ENCODE measurements around the gene ELP2.
A peak's percentile ranks its signal among the peaks of the same experiment; 100 is the strongest.
"Not testable (repeated sequence)": the region's sequence is repeated elsewhere in the genome, so short reads cannot be mapped to it uniquely, and the experiment has no call there.

ELP2 gene

GRCh38 chr18:36160959-36161371 is 31.3 kb downstream of the ELP2 start:
- DNase-seq = no peak

DNA sequence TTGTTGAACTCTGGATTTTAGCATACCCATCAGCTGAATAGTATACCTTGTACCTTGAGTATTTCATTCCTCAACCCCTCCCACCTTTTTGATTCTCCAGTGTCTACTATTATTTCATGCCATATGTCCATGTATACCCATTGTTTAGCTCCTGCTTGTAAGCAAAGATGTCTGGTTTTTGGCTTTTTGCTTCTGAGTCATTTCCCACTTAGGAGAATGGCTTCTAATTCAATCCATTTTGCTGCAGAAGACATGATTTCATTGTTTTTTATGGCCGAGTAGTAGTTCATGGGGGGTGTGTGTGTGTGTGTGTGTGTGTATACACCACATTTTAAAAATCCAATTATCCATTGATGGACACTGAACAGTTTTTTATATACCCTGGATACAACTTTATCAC is 33.3 kb downstream of the ELP2 start:
- DNase-seq = no peak

GRCh38 chr18:36167692-36168218 is 38.1 kb downstream of the ELP2 start:
- DNase-seq = no peak

DNA sequence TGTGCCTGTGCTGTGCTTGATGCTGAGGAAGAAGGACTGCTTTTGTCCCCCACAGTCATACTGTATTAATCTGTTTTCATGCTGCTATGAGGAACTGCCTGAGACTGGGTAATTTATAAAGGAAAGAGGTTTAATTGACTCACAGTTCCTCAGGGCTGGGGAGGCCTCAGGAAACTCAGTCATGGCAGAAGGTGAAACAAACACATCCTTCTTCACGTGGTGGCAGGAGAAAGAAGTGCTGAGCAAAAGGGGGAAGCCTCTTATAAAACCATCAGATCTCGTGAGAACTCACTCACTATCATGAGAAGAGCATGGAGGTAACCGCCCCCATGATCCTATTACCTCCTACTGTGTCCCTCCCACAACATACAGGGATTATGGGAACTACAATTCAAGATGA is 38.6 kb downstream of the ELP2 start:
- not testable (repeated sequence) for DNase-seq

DNA sequence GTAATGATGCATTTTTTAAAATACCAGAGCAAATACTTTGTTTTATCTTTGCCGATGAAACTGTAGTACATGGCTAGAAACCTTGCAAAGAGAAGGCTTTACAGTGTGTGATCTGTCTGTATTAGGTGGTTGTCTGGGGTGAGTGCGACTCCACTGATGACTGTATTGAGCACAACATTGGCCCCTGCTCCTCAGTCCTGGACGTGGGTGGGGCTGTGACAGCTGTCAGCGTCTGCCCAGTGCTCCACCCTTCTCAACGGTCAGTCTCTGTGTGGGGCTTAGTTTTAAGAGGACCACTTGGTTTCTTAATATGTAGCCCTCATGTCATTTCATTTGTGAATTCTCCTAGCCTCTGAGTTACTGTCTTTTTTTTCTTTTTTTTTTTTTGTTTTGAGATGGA is 40.2 kb downstream of the ELP2 start:
- no peak for DNase-seq

DNA sequence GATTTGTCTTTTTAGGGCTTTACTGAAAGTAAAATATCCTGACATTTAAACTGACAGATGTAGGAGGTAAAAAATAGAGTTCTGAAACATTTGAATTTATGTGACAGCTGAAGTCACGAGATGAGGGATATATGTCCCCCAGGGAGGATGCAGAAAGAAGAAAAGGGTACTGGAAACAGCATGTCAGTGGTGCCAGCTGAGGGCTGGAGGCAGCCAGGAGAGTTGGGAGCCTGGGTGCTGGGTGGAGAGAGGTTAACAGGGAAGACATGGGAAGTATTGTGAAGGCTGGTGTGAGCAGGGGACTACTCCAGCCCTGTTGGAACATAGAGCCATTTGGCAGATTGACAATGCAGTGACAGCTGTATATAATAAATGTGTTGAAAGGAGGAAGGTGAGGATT is 45.8 kb downstream of the ELP2 start:
- DNase-seq = no peak

DNA sequence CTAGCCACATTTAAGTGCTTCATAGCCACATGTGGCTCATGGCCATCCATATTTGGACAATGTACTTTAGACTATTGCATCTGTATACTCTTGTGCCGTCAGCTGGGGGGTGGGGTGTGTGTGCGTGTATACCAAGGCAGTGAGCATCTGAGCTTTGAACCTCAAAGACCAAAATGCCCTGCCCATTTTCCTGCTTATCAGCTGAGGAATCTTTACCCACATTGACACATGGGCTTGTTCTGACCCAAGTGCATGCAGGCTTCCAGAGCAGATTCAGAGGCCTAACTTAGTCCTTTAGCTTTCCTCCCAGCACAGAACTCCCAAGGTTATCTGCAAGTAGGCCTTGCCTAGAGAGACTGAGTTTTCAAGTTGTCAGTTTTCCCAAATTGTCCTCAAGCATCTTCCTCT is 46.5 kb downstream of the ELP2 start:
- no peak for DNase-seq

DNA sequence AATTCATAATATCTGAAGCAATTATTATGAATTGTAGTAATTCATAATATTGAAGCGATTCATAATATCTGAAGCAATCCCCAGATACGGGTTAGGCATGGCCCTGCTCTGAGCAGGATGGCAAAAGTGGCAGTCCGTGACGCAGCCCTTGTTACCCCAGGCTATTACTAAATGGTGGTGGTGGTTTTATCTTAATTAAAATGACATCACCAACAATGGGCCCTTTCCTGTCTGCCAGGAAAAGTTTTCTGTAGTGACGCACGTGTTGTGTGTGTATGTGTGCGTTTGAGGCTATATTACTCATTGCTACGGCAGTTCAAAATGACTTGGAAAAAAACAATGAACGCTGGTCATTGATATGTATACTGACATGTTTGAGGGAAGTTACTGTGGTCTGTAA is 47.0 kb downstream of the ELP2 start:
- no peak for DNase-seq

- no peak for DNase-seq
These were observed 48.2 kb downstream of the ELP2 start for GRCh38 chr18:36177913-36178312.

DNA sequence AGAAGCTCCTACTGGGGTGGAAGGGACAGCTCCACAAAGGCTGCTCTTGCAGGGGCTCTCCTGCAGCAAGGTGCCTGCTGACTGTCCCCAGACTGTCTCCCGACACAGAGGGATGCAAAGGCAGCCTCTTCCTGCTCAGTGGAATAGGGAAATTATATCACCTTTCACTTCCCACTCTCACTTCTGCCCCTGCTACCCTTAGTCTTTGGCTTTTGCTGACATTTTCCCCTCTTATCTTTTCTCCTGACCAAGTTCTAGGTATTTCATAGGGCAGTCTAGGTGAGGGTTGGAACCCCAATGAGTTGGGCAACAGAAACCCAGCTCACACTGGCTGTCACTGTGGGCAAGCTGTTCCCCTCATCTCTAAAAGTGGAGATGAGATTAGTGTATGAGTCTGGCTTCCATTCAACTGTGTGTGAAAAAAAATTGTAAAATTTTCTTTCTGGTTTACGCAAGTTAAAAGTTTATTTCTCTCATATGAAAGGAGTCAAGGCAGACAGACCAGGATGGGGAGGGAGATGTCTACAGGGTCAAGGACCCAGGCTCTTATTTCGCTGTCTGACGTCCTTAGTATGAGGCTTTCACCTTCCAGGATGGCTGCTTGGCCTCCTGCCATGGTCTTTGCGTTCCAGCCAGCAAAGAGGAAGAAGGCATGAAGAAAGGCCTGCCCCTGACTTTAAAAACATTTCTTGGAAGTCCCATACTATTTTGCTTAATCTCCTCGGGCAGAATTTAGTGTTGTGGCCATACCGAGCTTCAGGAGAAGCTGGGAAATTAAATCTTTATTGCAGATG is 50.1 kb downstream of the ELP2 start:
- DNase-seq = no peak

- DNase-seq = no peak
These were observed 51.7 kb downstream of the ELP2 start for GRCh38 chr18:36181441-36181840.

DNA sequence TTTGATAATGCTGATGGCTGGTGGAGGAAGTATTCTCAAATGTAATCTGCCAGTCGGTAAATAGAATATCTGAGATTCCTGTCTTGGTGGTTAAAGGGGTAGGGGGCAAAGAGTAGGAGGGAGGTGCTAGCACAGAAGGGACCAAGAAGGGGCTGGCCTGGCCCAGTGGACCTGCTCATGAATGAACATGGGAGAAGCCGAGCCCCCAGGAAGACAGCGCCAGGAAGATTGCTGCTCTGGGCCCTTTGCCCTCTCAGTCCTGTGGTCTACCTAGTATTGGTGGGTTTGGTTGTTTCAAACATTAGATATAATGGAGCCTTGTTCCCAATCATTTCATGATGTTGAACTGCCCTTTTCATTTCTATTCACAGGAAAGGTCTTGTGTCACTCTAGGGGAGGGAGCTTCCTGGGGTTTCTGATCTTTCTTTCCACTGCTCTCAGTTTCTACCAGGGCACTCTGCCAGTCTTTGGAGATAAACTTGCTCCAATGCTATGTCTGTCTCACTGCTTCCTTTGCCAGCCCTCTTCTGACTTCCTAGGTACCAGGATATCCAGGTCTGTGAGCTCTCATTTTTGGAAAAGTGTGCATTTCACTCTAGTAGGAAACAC is 52.3 kb downstream of the ELP2 start:
- no peak for DNase-seq

GRCh38 chr18:36183033-36183432 is 53.3 kb downstream of the ELP2 start:
- no peak for DNase-seq

DNA sequence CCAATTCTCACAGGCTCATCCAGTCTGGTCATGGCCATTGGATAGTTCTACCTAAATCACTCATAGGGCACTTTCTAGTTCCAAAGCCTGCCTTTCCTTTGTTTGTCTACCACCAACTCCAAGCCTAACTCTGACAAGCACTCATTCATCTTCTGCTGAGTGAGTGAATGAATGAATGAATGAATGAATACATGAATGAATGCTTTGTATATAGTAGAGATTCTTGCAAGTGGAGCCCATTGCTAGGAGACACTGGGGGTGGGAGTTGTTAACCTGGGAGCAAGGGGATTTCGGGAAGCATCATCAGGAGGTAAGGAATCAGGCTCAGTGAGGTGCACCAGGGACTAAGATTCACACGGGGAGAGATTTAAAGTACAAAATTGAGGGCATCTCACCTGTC is 54.3 kb downstream of the ELP2 start:
- DNase-seq = no peak

- no peak for DNase-seq
These were observed 55.5 kb downstream of the ELP2 start for GRCh38 chr18:36185157-36185556.

DNA sequence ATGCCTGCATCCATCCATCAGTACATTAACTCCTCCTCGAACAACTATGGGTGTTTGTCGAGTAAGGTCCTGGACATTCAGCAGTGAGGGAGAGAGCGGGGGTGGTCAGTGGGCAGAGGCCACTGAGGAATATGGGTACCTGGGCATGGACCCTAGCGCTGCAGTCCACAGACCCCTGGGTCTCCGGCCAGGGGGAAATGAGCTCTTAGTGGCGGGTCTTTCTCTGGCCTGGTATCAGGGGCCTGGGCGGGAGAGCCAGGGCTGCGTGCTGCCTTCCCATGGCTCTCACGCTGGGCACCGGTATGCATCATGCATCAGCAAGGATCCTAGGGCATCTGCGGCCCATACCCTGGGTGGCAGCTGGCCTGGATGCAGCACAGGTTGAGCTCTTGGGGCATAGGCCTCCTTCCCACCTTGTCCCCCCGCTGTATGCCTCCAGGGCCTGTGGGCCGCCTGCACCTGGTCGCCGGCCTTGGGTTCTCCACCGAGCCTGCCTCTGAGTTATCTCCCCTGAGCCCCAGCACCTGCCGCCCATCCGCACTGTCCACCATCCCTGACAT is 56.3 kb downstream of the ELP2 start:
- DNase-seq = no peak

DNA sequence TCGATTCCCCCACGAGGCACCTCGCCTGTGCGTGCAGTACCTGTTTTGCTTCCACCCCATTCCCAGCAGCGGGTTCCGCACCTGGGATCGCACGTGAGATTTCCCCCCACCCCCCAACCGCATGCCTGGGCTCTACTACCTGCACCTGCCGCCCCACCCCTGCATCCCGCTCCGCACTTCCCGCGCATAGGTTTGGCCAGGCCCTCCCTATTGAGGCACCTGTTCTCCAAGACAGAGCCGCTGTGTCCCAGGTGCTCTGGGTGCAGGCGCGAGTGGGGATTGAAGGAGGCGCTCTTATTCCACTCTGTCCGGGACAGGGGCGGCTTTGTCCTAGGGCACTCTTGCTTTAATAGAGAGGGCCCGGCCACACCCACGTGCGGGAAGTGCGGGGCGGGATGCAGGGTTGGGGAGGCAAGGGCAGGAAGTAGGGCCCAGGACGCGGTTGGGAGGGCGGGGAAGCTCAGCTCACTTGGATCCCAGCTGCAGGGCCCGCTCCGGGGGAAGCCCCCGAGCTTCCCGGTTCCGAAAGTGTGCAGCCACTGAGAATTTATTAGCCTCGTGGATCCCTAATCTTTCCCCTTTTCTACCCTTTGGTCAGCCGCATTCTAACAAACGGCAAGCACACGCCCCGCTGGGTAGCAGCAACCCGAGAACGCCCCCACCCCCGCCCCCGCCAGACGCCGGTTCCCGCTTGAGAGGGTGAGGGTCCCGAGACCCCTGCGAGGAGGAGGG is 56.9 kb downstream of the ELP2 start:
- no peak for DNase-seq

DNA sequence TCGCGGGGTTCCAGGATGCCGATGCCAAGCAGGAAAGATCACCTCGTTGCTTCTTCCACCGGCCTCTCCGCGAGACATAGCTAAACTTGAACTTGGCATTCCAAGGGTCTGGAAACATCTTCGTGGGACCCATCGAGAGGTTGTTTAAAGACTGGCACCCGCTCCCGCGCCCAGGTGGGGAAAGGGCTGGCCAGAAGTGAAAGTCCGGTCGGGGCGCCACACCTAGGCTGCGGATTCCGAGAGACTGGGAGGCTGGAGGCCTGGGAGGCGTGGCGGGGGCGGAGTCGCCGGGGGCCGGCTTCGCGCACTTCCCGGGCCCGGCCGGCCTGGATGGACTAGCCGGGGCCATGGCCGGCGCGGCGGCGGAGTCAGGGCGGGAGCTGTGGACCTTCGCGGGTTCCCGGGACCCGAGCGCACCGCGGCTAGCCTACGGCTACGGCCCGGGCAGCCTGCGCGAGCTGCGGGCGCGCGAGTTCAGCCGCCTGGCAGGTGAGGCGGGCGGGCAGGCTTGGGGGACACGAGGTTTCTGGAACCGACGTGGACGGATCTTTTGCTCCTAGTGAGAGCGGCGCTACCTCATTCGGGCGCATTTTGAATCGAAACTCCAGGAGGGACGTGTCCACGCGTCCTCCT is 57.6 kb downstream of the ELP2 start, which contains the start of gene MOCOS:
Gene MOCOS, plus strand, starts transcription at position 305 of the 633 bp plus-strand sequence. Its CDS starts 43 bp downstream, at position 348.
- DNase-seq = peak; percentile 34

GRCh38 chr18:36187826-36188721 is 58.4 kb downstream of the ELP2 start:
- DNase-seq = no peak

DNA sequence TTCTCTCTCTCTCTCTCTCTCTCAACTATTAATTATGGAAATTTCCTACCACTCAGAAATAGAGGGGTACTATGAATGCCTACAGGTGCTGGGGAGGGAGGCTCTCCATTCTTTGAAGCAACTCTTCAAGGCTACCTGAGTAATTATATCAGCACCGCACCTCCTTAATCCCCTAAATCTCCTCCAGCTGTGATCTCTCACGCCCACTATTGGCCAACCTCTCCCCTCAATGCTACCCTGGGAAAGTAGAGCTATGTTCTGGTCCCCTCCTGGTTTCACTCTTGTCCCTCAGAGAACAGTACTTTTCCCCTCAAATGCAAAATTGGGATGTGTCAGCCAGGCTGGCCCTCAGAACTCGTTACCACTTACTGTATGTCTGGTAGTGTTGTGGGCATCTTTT is 59.2 kb downstream of the ELP2 start:
- DNase-seq = no peak

DNA sequence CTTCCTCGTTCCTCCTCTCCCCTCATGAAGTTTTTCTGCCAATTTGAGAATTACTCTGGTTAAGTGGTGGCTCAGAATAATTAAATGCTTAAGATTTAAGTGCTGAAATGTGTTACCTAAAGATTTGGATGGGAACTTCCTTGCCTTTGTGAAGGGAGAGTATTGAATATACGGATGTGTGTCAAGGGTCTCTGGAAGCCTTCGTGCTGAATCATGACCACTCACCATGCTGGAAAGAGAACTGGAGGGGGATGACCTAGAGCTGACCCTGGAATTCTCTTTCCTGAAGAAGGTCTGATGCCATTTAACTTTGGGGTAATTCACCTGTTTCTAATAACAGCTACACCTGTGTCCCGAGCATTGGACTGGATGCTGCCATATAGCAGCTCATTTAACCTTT is 59.8 kb downstream of the ELP2 start:
- DNase-seq = no peak

DNA sequence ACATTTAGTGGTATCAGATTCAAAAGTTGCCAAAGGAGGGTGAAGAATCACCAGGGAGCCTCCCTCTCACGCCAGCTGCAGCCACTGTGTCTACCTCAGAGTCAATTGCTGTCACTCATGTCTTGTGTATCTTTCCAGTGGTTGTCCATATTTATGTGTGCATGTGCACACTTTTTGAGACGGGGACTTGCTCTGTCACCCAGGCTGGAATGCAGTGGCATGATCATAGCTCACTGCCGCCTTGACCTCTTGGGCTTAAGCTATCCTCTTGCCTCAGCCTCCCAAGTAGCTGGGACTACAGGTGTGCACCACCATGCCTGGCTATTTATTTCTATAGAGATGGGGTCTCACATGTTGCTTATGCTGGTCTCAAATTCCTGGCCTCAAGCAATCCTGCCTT is 61.6 kb downstream of the ELP2 start:
- no peak for DNase-seq

All from kidney glomerular epithelial cell (primary cell).